Thyroid gland (tissue), 4 donors: ENCODE data around the gene ACAP3.

Experiments
- POLR2A ChIP-seq, 2 donors: fragments of 450-650 bp; IDR thresholded peaks; one replicate each; pipeline ENCODE4 v1.6.1; 2017; ENCODE audit warnings: antibody characterized with exemption in 2 of 2, mild to moderate bottlenecking in 2 of 2, moderate library complexity in 1 of 2
- TF ChIP-seq, protein P1 (sequence below), 6 experiments: fragments of 200-600 bp in 3 of 6; fragments of 450-650 bp in 3 of 6; sonication (generic) in 3 of 6; IDR thresholded peaks; one replicate each; pipeline ENCODE4 v1.5.1; 2016 to 2019; ENCODE audit warnings: antibody characterized with exemption in 6 of 6, mild to moderate bottlenecking in 2 of 6, inconsistent platforms in 1 of 6, moderate library complexity in 1 of 6

DNA sequence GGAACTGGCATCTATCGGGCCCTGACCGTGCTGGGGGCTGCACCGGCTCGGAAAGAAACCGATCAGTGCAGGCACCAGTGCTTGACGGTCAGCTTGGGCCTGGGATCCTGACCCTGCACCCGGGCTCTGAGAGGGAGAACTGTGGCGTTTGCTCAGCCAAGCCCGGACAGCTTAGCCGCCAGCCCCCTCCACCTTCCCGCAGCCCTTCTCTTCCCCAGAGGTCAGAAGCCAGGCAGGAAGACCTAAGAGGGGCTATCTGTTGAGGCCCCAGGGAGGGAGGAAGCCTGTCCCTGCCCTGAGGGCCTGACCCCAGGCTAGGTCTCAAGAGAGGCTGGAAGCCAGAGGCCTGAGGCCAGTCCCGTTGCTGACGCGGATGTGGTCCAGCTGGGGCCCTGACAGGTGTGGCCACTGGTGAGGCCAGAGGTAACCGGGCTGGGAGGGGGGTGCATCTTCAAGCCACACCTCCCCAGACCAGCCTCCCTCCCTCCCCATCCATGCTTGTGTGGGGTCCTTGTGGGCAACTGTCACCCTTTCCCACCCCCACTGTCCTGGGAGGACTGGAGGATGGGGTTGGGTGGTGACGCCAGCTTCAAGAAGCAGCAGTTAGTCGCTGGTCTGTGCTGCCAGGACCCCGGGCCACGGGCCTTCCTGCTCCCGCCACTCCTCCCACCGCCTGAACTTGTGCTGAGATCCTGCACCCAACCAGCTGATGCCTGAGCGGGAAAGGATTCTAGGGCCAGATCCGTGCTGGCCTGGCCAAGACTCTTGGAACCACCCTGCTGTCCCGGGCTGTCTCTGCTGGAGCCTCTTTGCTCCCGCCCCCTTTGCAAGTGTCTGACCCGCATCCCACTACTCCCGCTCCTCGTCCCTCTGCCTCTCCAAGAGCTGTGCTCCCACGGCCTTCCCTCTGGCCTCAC lies 44.0 kb upstream of the ACAP3 start:
- TF ChIP-seq, protein P1, sequence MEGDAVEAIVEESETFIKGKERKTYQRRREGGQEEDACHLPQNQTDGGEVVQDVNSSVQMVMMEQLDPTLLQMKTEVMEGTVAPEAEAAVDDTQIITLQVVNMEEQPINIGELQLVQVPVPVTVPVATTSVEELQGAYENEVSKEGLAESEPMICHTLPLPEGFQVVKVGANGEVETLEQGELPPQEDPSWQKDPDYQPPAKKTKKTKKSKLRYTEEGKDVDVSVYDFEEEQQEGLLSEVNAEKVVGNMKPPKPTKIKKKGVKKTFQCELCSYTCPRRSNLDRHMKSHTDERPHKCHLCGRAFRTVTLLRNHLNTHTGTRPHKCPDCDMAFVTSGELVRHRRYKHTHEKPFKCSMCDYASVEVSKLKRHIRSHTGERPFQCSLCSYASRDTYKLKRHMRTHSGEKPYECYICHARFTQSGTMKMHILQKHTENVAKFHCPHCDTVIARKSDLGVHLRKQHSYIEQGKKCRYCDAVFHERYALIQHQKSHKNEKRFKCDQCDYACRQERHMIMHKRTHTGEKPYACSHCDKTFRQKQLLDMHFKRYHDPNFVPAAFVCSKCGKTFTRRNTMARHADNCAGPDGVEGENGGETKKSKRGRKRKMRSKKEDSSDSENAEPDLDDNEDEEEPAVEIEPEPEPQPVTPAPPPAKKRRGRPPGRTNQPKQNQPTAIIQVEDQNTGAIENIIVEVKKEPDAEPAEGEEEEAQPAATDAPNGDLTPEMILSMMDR (IDR thresholded peaks at IDR 0.05): no peak
- TF ChIP-seq POLR2A (IDR thresholded peaks at IDR 0.05): no peak
